ENCODE results near the gene SLC22A3.

- no peak for TF ChIP-seq RAD21 (IDR thresholded peaks at IDR 0.05; ENCODE audit: low read length)
- no peak for TF ChIP-seq CTCF (conservative IDR thresholded peaks at IDR 0.05; ENCODE audit: low read depth, low read length)
- no peak for TF ChIP-seq POLR2A (IDR thresholded peaks at IDR 0.05; ENCODE audit: low read depth, low read length)
Measured at GRCh38 chr6:160395187-160395586, 47.0 kb downstream of the SLC22A3 start.
